Suprapubic skin (tissue), 4 donors: Measurements from ENCODE around the gene SIRT3. TPM values are rescaled to one million over a fixed set of nuclear protein-coding genes. Genes with fewer than 3 reads are reported as not detected.

Experiments used
- DNase-seq, 2 donors: peaks; one replicate each; pipeline ENCODE4 v3.0.0-alpha.2; 2019; ENCODE audit warnings: low spot score in 2 of 2
- H3K27ac ChIP-seq: fragments of 200-600 bp; sonication (generic); one replicate; pipeline ENCODE4 v1.5.1; 2019
- H3K27me3 ChIP-seq: fragments of 200-600 bp; sonication (generic); one replicate; pipeline ENCODE4 v1.5.1; 2019
- H3K36me3 ChIP-seq: fragments of 200-600 bp; sonication (generic); one replicate; pipeline ENCODE4 v1.5.1; 2019
- H3K4me1 ChIP-seq: fragments of 200-600 bp; sonication (generic); one replicate; pipeline ENCODE4 v1.5.1; 2019
- H3K4me3 ChIP-seq: fragments of 200-600 bp; sonication (generic); one replicate; pipeline ENCODE4 v1.5.1; 2019; ENCODE audit warnings: mild to moderate bottlenecking
- H3K9me3 ChIP-seq: fragments of 200-600 bp; sonication (generic); one replicate; pipeline ENCODE4 v1.5.1; 2019
- EP300 ChIP-seq: sonication (generic); formaldehyde crosslinking; IDR thresholded peaks from one replicate; pipeline ENCODE4 v1.6.1; 2017; ENCODE audit warnings: antibody characterized with exemption
- POLR2A ChIP-seq, 2 donors: fragments of 450-650 bp; IDR thresholded peaks; one replicate each; pipeline ENCODE4 v1.6.1; 2017; ENCODE audit warnings: antibody characterized with exemption in 2 of 2, mild to moderate bottlenecking in 2 of 2, moderate library complexity in 2 of 2
- POLR2AphosphoS5 ChIP-seq, 3 donors: sonication (generic); formaldehyde crosslinking; IDR thresholded peaks; one replicate each; pipeline ENCODE4 v1.6.1; 2017; ENCODE audit warnings: antibody characterized with exemption in 3 of 3
- WGBS: methylation state at CpG from one replicate; pipeline ENCODE4 v1.1.5; 2018; 5-methylcytosine and 5-hydroxymethylcytosine counted together
- total RNA-seq, 4 donors: library from RNA; depleted of rRNA; stranded (reverse); fragments of >200 nt; gene quantifications; one replicate each; pipeline ENCODE4 v1.1.0, GENCODE V29; 2016
- TF ChIP-seq, protein P1 (sequence below), 2 donors: fragments of 200-600 bp in 1 of 2; fragments of 450-650 bp in 1 of 2; sonication (generic) in 1 of 2; IDR thresholded peaks; one replicate each; pipeline ENCODE4 v1.5.1; 2016 to 2019; ENCODE audit warnings: antibody characterized with exemption in 2 of 2, mild to moderate bottlenecking in 1 of 2, moderate library complexity in 1 of 2

SIRT3 gene
- total RNA-seq, 4 donors from 2014 or later: 9.1 to 20.1 (median 13.3) TPM

DNA sequence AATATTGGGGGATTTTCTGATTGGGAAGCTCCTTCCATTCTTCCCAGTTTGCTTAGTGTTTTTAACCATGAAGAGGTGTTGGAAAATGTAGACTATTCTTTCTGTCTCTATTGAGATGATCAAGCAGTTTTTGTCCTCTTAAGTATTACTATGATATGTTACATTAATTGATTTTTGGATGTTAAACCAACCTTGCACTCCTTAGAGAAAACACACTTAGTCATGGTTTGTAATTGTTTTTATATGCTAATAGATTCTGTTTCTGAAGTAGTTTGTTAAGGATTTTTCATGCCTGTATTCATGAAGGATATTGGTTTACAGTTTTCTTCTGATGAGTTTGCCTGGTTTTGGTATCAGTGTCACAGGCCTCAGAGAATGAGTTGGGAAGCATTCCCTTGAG, 40.1 kb upstream of the SIRT3 start:
- DNase-seq: no peak
- Histone ChIP-seq H3K4me3 (no peak overlapping the region), H3K9me3 (no peaks in the 10 kb centered on the region), H3K27ac (no peak overlapping the region), H3K4me1 (peaks cover 27% of the 10 kb centered on the region), H3K36me3 (no peaks in the 10 kb centered on the region), H3K27me3 (peaks cover 35% of the 10 kb centered on the region)
- no peak for TF ChIP-seq POLR2AphosphoS5 (IDR thresholded peaks at IDR 0.05)
- TF ChIP-seq POLR2A (IDR thresholded peaks at IDR 0.05): no peak
- TF ChIP-seq, protein P1, sequence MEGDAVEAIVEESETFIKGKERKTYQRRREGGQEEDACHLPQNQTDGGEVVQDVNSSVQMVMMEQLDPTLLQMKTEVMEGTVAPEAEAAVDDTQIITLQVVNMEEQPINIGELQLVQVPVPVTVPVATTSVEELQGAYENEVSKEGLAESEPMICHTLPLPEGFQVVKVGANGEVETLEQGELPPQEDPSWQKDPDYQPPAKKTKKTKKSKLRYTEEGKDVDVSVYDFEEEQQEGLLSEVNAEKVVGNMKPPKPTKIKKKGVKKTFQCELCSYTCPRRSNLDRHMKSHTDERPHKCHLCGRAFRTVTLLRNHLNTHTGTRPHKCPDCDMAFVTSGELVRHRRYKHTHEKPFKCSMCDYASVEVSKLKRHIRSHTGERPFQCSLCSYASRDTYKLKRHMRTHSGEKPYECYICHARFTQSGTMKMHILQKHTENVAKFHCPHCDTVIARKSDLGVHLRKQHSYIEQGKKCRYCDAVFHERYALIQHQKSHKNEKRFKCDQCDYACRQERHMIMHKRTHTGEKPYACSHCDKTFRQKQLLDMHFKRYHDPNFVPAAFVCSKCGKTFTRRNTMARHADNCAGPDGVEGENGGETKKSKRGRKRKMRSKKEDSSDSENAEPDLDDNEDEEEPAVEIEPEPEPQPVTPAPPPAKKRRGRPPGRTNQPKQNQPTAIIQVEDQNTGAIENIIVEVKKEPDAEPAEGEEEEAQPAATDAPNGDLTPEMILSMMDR (IDR thresholded peaks at IDR 0.05): no peak
- TF ChIP-seq EP300: no peak

DNA sequence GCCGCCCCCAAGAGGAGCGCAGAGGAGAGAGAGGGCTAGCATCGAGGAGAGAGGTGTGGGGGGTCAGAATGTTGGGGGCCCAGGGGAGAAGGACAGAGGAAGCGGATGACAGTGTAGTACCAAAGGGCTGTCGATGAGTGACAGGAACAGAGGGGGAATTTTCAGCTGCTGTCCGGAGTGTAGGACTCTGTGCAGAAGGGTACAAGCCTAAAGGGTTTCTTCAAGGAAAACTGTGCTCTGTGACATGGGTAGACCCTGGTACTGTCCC, 36.7 kb upstream of the SIRT3 start:
- Histone ChIP-seq H3K4me3 (no peak overlapping the region), H3K27me3 (peaks cover 1% of the 10 kb centered on the region), H3K27ac (no peak overlapping the region), H3K4me1 (peaks cover 12% of the 10 kb centered on the region), H3K9me3 (no peaks in the 10 kb centered on the region), H3K36me3 (no peaks in the 10 kb centered on the region)
- TF ChIP-seq POLR2A (IDR thresholded peaks at IDR 0.05): no peak
- TF ChIP-seq, protein P1 (IDR thresholded peaks at IDR 0.05): no peak
- WGBS: 86% methylated on average over 6 of the region's 6 CpGs
- DNase-seq: peak in 1 of 2 donors; percentile 34

DNA sequence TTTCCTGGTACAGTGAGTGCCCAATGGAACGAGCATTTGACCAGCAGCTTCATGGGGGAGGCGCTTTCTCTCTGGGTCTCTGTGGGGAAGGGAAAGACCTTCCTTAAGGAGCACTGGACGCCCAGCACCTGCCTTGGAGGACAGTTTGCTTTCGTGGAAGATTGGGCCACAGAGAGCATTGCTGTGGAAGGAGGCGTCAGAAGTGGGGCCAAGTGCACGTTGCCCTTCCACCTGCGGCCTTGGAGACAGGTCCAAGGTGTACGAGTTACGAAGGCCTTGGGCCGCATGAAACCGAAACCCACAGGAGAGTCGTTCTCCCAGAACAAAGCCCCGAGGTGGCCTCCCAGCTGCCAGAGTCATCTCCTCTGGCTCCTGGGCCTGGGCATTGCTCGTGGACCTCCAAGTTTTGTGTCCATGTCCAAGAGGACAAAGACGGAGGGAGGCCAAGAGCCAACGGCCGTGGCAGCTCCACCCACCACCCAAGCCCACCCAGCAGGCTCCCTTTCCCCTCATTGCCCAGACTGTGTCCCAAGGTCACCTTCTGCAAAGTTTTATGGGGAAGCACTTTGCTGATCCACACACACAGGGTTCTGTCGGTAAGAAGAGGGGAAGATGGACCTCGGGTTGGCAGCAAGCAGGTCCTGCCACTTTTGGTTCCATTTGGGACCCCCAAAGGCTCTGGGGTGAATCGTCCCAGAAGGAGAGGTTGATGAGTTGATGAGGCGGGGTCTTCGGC, 36.2 kb upstream of the SIRT3 start:
- Histone ChIP-seq H3K4me1 (peaks cover 17% of the 10 kb centered on the region), H3K27ac (no peak overlapping the region), H3K9me3 (no peaks in the 10 kb centered on the region), H3K4me3 (no peak overlapping the region), H3K27me3 (no peaks in the 10 kb centered on the region), H3K36me3 (no peaks in the 10 kb centered on the region)
- peak in 1 of 2 donors; percentile 60 for DNase-seq
- no peak for TF ChIP-seq EP300
- no peak for TF ChIP-seq POLR2AphosphoS5 (IDR thresholded peaks at IDR 0.05)
- TF ChIP-seq, protein P1 (IDR thresholded peaks at IDR 0.05): no peak
- no peak for TF ChIP-seq POLR2A (IDR thresholded peaks at IDR 0.05)
- WGBS: 92% methylated on average over 22 of the region's 22 CpGs

- DNase-seq: peak in 1 of 2 donors; percentile 52
- H3K27ac ChIP-seq: no peak overlapping the region
- no peaks in the 10 kb centered on the region for H3K9me3 ChIP-seq
- no peaks in the 10 kb centered on the region for H3K27me3 ChIP-seq
- H3K4me1 ChIP-seq: peaks cover 17% of the 10 kb centered on the region
- TF ChIP-seq POLR2A (IDR thresholded peaks at IDR 0.05) (no peak), EP300 (no peak), POLR2AphosphoS5 (IDR thresholded peaks at IDR 0.05) (no peak)
- TF ChIP-seq, protein P1 (IDR thresholded peaks at IDR 0.05): no peak
- 85% methylated on average over 3 of the region's 8 CpGs for WGBS
- no peaks in the 10 kb centered on the region for H3K36me3 ChIP-seq
- H3K4me3 ChIP-seq: no peak overlapping the region
Measured at GRCh38 chr11:271319-271715, 35.2 kb upstream of the SIRT3 start.

DNA sequence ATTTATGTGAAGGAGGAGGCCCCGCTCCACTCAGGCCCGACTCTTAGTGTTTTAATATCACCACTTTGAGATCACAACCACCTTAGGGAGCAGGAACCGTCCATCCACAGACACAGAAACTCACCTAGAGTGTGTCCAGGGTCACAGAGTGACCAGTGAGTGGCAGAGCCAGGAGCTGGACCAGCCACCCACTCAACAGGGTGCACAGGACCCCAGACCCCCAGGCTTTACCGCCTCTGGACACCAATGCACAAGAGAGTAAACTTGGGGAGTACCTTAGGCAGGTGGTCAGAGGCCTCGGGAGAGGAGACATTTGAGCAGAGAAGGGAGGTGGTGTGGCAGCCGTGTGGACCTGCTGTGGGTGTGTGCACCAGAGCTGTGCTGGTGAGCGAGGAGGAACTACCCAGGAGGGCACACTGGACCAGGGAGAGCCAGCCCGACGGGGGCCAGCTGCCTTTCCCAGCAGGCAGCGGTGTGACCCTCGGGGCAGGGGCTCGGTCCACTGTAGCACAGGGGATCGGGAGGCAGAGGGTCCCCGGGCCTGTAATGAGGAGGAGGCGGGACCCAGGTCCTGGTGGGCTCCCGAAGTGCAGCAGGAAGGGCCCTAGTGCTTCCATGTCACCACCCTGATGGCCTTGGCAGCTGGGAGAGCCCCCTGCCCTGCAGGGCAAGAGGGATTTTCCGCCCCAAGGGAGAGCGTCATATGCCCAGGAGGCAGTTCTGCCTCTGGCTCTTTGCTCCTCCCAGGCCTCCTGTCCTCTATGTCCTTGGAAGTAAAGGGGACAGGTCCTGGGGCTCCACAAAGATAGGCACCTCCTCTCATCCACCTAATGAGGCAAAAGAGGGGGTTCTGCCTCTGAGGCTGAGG, 34.5 kb upstream of the SIRT3 start:
- WGBS: 94% methylated on average over 5 of the region's 18 CpGs
- TF ChIP-seq, protein P1 (IDR thresholded peaks at IDR 0.05): no peak
- no peak for TF ChIP-seq EP300
- no peak for TF ChIP-seq POLR2A (IDR thresholded peaks at IDR 0.05)
- TF ChIP-seq POLR2AphosphoS5 (IDR thresholded peaks at IDR 0.05): no peak
- no peaks in the 10 kb centered on the region for H3K9me3 ChIP-seq
- H3K4me3 ChIP-seq: no peak overlapping the region
- peak overlapping the region; percentile 28 for H3K27ac ChIP-seq
- H3K36me3 ChIP-seq: no peaks in the 10 kb centered on the region
- no peaks in the 10 kb centered on the region for H3K27me3 ChIP-seq
- peaks cover 17% of the 10 kb centered on the region for H3K4me1 ChIP-seq
- DNase-seq: peak in 1 of 2 donors; percentile 78
